SK-N-SH treated with all-trans-retinoic acid at 6 μM for 48 hours (cell line): ENCODE results near the gene PTGR1.

Source experiments
- ATAC-seq: fragments of 200-7000 bp; cut with Tn5 transposase; 3 replicates; pipeline ENCODE4 v1.9.1; 2020; ENCODE audit warnings: mild to moderate bottlenecking, moderate library complexity
- ARNTL ChIP-seq: fragments of 450-650 bp; formaldehyde crosslinking; IDR thresholded peaks from 2 replicates; pipeline ENCODE4 v1.5.0; 2020; ENCODE audit warnings: low read depth, mild to moderate bottlenecking, moderate library complexity, borderline replicate concordance
- BACH2 ChIP-seq: fragments of 250-450 bp; sonication (Bioruptor Pico); IDR thresholded peaks from 2 replicates; pipeline ENCODE4 v1.9.0; 2021; ENCODE audit warnings: mild to moderate bottlenecking, borderline replicate concordance
- CSDC2 ChIP-seq: fragments of 250-450 bp; sonication (Bioruptor Pico); IDR thresholded peaks from 2 replicates; pipeline ENCODE4 v1.5.0; 2020; ENCODE audit warnings: mild to moderate bottlenecking, moderate library complexity
- ESRRG ChIP-seq: fragments of 250-450 bp; sonication (Bioruptor Pico); IDR thresholded peaks from 2 replicates; pipeline ENCODE4 v1.6.1; 2021; ENCODE audit warnings: mild to moderate bottlenecking
- ISL1 ChIP-seq: fragments of 250-450 bp; sonication (Bioruptor Pico); IDR thresholded peaks from 2 replicates; pipeline ENCODE4 v2.1.2; 2022; ENCODE audit warnings: mild to moderate bottlenecking, moderate library complexity
- OSR1 ChIP-seq: fragments of 250-450 bp; sonication (Bioruptor Pico); IDR thresholded peaks from 2 replicates; pipeline ENCODE4 v1.8.0; 2022; ENCODE audit warnings: moderate library complexity, mild to moderate bottlenecking, inconsistent platforms
- PPARA ChIP-seq: fragments of 250-450 bp; sonication (Bioruptor Pico); IDR thresholded peaks from 2 replicates; pipeline ENCODE4 v1.5.0; 2020; ENCODE audit warnings: mild to moderate bottlenecking, borderline replicate concordance
- SNAI2 ChIP-seq: fragments of 250-450 bp; sonication (Bioruptor Pico); IDR thresholded peaks from 2 replicates; pipeline ENCODE4 v1.5.0; 2020; ENCODE audit warnings: mild to moderate bottlenecking, moderate library complexity
- TCF4 ChIP-seq: fragments of 250-450 bp; sonication (Bioruptor Pico); IDR thresholded peaks from 2 replicates; pipeline ENCODE4 v1.8.0; 2021; ENCODE audit warnings: mild to moderate bottlenecking, moderate library complexity, borderline replicate concordance
- TOX ChIP-seq: fragments of 250-450 bp; sonication (Bioruptor Pico); IDR thresholded peaks from 2 replicates; pipeline ENCODE4 v1.8.0; 2021; ENCODE audit warnings: mild to moderate bottlenecking, moderate library complexity, borderline replicate concordance
- ZC3H10 ChIP-seq: fragments of 250-450 bp; sonication (Bioruptor Pico); IDR thresholded peaks from 2 replicates; pipeline ENCODE4 v1.5.1; 2021; ENCODE audit warnings: mild to moderate bottlenecking, moderate library complexity
- ZFP3 ChIP-seq: fragments of 250-450 bp; sonication (Bioruptor Pico); IDR thresholded peaks from 2 replicates; pipeline ENCODE4 v1.5.0; 2020; ENCODE audit warnings: mild to moderate bottlenecking, moderate library complexity
- ZFP30 ChIP-seq: fragments of 450-650 bp; formaldehyde crosslinking; IDR thresholded peaks from 2 replicates; pipeline ENCODE4 v1.5.0; 2022; ENCODE audit warnings: mild to moderate bottlenecking, moderate library complexity
- ZNF70 ChIP-seq: fragments of 450-650 bp; formaldehyde crosslinking; IDR thresholded peaks from 2 replicates; pipeline ENCODE4 v1.5.0; 2020; ENCODE audit warnings: mild to moderate bottlenecking, moderate library complexity
- ZNF8 ChIP-seq: fragments of 450-650 bp; formaldehyde crosslinking; IDR thresholded peaks from 2 replicates; pipeline ENCODE4 v1.5.0; 2020; ENCODE audit warnings: mild to moderate bottlenecking, moderate library complexity
- TF ChIP-seq, protein P1 (sequence below): fragments of 250-450 bp; sonication (Bioruptor Pico); IDR thresholded peaks from 2 replicates; pipeline ENCODE4 v1.5.1; 2020; ENCODE audit warnings: low read depth, mild to moderate bottlenecking, moderate library complexity
- TF ChIP-seq, protein P2 (sequence below): fragments of 250-450 bp; sonication (Bioruptor Pico); IDR thresholded peaks from 2 replicates; pipeline ENCODE4 v1.8.0; 2020; ENCODE audit warnings: mild to moderate bottlenecking, moderate library complexity, borderline replicate concordance
- TF ChIP-seq, protein P3 (sequence below): fragments of 250-450 bp; sonication (Bioruptor Pico); IDR thresholded peaks from 2 replicates; pipeline ENCODE4 v1.8.0; 2021; ENCODE audit warnings: low read depth, mild to moderate bottlenecking, moderate library complexity, borderline replicate concordance
- TF ChIP-seq, protein P4 (sequence below): fragments of 250-450 bp; sonication (Bioruptor Pico); IDR thresholded peaks from 2 replicates; pipeline ENCODE4 v1.5.1; 2021; ENCODE audit warnings: mild to moderate bottlenecking, moderate library complexity
- TF ChIP-seq, protein P5 (sequence below): fragments of 250-450 bp; sonication (Bioruptor Pico); IDR thresholded peaks from 2 replicates; pipeline ENCODE4 v1.5.0; 2020; ENCODE audit warnings: mild to moderate bottlenecking, moderate library complexity

PTGR1 gene

DNA sequence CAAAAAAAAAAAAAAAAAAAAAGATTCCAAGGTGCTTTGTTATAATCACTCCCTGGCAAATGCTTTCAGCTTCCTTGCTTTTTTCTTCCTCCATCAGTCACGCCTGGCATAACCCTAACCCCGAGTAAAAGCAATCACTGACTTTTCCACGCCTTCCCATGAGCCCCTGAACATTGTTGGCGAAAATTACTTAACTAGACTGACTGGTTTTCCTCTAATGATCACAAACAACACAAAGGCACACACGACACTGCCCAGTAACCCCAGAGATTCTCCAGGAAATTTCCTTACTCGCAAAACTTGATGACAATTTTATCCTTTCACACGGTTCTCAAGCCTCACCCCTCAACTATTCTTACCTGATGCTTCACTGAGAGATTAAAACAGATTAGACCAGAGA lies 11.4 kb upstream of the PTGR1 start:
- no peak for ATAC-seq
- no peak for TF ChIP-seq ZNF70 (CRISPR knock-in tag)
- TF ChIP-seq, protein P1, sequence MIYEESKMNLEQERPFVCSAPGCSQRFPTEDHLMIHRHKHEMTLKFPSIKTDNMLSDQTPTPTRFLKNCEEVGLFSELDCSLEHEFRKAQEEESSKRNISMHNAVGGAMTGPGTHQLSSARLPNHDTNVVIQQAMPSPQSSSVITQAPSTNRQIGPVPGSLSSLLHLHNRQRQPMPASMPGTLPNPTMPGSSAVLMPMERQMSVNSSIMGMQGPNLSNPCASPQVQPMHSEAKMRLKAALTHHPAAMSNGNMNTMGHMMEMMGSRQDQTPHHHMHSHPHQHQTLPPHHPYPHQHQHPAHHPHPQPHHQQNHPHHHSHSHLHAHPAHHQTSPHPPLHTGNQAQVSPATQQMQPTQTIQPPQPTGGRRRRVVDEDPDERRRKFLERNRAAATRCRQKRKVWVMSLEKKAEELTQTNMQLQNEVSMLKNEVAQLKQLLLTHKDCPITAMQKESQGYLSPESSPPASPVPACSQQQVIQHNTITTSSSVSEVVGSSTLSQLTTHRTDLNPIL (CRISPR knock-in tag): no peak
- TF ChIP-seq, protein P2, sequence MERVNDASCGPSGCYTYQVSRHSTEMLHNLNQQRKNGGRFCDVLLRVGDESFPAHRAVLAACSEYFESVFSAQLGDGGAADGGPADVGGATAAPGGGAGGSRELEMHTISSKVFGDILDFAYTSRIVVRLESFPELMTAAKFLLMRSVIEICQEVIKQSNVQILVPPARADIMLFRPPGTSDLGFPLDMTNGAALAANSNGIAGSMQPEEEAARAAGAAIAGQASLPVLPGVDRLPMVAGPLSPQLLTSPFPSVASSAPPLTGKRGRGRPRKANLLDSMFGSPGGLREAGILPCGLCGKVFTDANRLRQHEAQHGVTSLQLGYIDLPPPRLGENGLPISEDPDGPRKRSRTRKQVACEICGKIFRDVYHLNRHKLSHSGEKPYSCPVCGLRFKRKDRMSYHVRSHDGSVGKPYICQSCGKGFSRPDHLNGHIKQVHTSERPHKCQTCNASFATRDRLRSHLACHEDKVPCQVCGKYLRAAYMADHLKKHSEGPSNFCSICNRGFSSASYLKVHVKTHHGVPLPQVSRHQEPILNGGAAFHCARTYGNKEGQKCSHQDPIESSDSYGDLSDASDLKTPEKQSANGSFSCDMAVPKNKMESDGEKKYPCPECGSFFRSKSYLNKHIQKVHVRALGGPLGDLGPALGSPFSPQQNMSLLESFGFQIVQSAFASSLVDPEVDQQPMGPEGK (CRISPR knock-in tag): no peak
- no peak for TF ChIP-seq ZC3H10 (CRISPR knock-in tag)
- TF ChIP-seq ESRRG (CRISPR knock-in tag): no peak
- TF ChIP-seq OSR1 (CRISPR knock-in tag): no peak
- no peak for TF ChIP-seq PPARA (CRISPR knock-in tag)
- TF ChIP-seq, protein P3, sequence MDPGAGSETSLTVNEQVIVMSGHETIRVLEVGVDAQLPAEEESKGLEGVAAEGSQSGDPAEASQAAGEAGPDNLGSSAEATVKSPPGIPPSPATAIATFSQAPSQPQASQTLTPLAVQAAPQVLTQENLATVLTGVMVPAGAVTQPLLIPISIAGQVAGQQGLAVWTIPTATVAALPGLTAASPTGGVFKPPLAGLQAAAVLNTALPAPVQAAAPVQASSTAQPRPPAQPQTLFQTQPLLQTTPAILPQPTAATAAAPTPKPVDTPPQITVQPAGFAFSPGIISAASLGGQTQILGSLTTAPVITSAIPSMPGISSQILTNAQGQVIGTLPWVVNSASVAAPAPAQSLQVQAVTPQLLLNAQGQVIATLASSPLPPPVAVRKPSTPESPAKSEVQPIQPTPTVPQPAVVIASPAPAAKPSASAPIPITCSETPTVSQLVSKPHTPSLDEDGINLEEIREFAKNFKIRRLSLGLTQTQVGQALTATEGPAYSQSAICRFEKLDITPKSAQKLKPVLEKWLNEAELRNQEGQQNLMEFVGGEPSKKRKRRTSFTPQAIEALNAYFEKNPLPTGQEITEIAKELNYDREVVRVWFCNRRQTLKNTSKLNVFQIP: no peak
- no peak for TF ChIP-seq ZFP3 (CRISPR knock-in tag)
- no peak for TF ChIP-seq TOX (CRISPR knock-in tag)
- TF ChIP-seq ARNTL (CRISPR knock-in tag): no peak
- TF ChIP-seq, protein P4, sequence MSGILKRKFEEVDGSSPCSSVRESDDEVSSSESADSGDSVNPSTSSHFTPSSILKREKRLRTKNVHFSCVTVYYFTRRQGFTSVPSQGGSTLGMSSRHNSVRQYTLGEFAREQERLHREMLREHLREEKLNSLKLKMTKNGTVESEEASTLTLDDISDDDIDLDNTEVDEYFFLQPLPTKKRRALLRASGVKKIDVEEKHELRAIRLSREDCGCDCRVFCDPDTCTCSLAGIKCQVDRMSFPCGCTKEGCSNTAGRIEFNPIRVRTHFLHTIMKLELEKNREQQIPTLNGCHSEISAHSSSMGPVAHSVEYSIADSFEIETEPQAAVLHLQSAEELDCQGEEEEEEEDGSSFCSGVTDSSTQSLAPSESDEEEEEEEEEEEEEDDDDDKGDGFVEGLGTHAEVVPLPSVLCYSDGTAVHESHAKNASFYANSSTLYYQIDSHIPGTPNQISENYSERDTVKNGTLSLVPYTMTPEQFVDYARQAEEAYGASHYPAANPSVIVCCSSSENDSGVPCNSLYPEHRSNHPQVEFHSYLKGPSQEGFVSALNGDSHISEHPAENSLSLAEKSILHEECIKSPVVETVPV (CRISPR knock-in tag): no peak
- TF ChIP-seq BACH2 (CRISPR knock-in tag): no peak
- no peak for TF ChIP-seq ZFP30 (CRISPR knock-in tag)
- TF ChIP-seq SNAI2: no peak
- TF ChIP-seq, all 23 proteins: peak for 0

DNA sequence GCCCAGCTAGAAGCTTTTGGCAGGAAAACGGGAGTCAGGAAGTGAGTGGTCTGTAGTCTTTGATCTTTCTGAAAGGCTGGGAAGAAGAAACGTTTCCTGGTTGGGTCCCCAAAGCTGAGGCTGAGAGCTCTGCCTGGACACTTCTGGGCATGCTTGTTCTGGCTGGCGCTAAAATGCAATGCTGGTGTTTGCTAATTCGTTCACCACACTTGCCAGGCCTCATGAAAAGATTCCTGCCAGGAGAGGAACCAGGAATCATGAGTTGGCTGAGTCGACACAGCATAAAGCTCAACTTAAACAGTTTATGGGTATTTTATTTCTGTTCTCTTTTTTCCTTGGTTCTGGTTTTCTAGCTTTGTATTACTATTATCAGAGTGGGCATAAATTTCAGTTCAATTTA lies 10.7 kb upstream of the PTGR1 start:
- ATAC-seq: no peak
- TF ChIP-seq TCF4 (CRISPR knock-in tag) (no peak), PPARA (CRISPR knock-in tag) (no peak), ZNF70 (CRISPR knock-in tag) (no peak)
- TF ChIP-seq, protein P2 (CRISPR knock-in tag): no peak

DNA sequence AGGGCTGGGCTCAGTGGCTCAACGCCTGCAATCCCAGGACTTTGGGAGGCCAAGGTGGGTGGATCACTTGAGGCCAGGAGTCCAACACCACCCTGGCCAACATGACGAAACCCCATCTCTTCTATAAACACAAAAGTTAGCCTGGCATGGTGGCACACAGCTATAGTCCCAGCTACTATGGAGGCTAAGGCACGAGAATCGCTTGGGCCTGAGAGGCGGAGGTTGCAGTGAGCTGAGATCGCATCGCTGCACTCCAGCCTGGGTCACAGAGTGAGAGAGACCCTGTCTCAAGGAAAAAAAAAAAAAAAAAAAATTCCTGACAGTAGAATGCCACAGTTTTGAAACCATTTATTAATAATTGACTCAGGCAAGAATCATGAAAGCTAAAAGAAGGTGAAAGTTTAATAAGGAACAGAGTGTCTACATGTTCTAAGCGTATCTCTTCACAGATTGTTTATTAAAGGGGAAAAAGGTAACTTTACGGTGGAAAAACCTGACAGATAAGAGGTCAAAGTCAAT lies 5.7 kb upstream of the PTGR1 start:
- ATAC-seq: no peak
- TF ChIP-seq, protein P5, sequence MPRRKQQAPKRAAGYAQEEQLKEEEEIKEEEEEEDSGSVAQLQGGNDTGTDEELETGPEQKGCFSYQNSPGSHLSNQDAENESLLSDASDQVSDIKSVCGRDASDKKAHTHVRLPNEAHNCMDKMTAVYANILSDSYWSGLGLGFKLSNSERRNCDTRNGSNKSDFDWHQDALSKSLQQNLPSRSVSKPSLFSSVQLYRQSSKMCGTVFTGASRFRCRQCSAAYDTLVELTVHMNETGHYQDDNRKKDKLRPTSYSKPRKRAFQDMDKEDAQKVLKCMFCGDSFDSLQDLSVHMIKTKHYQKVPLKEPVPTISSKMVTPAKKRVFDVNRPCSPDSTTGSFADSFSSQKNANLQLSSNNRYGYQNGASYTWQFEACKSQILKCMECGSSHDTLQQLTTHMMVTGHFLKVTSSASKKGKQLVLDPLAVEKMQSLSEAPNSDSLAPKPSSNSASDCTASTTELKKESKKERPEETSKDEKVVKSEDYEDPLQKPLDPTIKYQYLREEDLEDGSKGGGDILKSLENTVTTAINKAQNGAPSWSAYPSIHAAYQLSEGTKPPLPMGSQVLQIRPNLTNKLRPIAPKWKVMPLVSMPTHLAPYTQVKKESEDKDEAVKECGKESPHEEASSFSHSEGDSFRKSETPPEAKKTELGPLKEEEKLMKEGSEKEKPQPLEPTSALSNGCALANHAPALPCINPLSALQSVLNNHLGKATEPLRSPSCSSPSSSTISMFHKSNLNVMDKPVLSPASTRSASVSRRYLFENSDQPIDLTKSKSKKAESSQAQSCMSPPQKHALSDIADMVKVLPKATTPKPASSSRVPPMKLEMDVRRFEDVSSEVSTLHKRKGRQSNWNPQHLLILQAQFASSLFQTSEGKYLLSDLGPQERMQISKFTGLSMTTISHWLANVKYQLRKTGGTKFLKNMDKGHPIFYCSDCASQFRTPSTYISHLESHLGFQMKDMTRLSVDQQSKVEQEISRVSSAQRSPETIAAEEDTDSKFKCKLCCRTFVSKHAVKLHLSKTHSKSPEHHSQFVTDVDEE (CRISPR knock-in tag): no peak
- TF ChIP-seq ISL1 (CRISPR knock-in tag) (no peak), TCF4 (CRISPR knock-in tag) (no peak), OSR1 (CRISPR knock-in tag) (no peak), CSDC2 (CRISPR knock-in tag) (no peak), ZNF8 (CRISPR knock-in tag) (no peak), ZNF70 (CRISPR knock-in tag) (no peak), TOX (CRISPR knock-in tag) (no peak), ZFP30 (CRISPR knock-in tag) (no peak), BACH2 (CRISPR knock-in tag) (no peak)
- TF ChIP-seq, protein P3: no peak
- TF ChIP-seq, protein P2 (CRISPR knock-in tag): no peak
- TF ChIP-seq, protein P4 (CRISPR knock-in tag): no peak
